Measurements from ENCODE around the gene TENM3. TPM values are rescaled to one million over a fixed set of nuclear protein-coding genes. Genes with fewer than 3 reads are reported as not detected.

The TENM3 gene
- total RNA-seq, 4 donors from 2014 or later = 29.8 to 58.5 (median 35.9) TPM

GRCh38 chr4:182227611-182228010 lies 15.6 kb upstream of the TENM3 start:
- TF ChIP-seq, protein P1, sequence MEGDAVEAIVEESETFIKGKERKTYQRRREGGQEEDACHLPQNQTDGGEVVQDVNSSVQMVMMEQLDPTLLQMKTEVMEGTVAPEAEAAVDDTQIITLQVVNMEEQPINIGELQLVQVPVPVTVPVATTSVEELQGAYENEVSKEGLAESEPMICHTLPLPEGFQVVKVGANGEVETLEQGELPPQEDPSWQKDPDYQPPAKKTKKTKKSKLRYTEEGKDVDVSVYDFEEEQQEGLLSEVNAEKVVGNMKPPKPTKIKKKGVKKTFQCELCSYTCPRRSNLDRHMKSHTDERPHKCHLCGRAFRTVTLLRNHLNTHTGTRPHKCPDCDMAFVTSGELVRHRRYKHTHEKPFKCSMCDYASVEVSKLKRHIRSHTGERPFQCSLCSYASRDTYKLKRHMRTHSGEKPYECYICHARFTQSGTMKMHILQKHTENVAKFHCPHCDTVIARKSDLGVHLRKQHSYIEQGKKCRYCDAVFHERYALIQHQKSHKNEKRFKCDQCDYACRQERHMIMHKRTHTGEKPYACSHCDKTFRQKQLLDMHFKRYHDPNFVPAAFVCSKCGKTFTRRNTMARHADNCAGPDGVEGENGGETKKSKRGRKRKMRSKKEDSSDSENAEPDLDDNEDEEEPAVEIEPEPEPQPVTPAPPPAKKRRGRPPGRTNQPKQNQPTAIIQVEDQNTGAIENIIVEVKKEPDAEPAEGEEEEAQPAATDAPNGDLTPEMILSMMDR (IDR thresholded peaks at IDR 0.05; ENCODE audit: low read depth) = no peak

DNA sequence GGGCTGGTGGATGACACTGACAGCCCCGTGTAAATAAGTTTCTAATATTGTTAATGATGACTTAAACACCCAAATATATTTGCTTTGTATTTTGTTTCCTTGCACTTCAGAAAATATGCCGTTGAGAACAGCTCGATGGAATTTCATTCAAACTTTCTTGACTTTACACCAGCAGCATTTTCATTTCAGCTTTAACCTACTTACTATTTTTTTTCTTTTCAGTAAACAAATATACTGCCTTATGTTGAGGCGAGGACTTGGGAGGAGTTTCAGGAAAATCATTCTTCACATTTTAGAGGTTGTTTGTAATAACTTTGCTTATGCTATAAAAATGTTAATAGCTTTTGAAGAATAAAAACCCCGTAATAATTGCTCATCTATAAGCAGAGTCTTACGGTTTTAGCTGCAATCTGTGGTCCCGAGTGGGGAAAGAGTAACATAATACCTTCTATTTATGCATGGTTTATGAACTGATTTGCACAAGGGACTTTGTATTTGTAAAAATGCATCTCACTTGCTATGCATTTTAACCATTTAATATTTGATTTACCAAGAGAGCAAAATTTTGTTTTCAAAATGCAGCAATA lies 14.1 kb upstream of the TENM3 start:
- TF ChIP-seq, protein P1 (IDR thresholded peaks at IDR 0.05; ENCODE audit: low read depth) = no peak

- TF ChIP-seq, protein P1 (IDR thresholded peaks at IDR 0.05; ENCODE audit: low read depth) = no peak
Measured at GRCh38 chr4:182230256-182230655, 12.9 kb upstream of the TENM3 start.

- TF ChIP-seq, protein P1 (IDR thresholded peaks at IDR 0.05; ENCODE audit: low read depth) = no peak
Measured at GRCh38 chr4:182231080-182231479, 12.1 kb upstream of the TENM3 start.

- TF ChIP-seq, protein P1 (IDR thresholded peaks at IDR 0.05; ENCODE audit: low read depth) = no peak
Measured at GRCh38 chr4:182231496-182231895, 11.7 kb upstream of the TENM3 start.

GRCh38 chr4:182233310-182234090 lies 9.7 kb upstream of the TENM3 start:
- TF ChIP-seq, protein P1 (IDR thresholded peaks at IDR 0.05; ENCODE audit: low read depth) = no peak

GRCh38 chr4:182235021-182235795 lies 8.0 kb upstream of the TENM3 start:
- TF ChIP-seq, protein P1 (IDR thresholded peaks at IDR 0.05; ENCODE audit: low read depth) = no peak
